ENCODE results near the gene TENT4A.
A peak's percentile ranks its signal among the peaks of the same experiment; 100 is the strongest.

TENT4A gene

GRCh38 chr5:6717247-6717646 is 4.0 kb downstream of the TENT4A start:
- Mint-ChIP-seq H3K27me3 (no peaks in the 10 kb centered on the region), H3K27ac (peak overlapping the region; percentile 61), H3K36me3 (ENCODE audit: low read depth) (peaks cover 39% of the 10 kb centered on the region), H3K4me3 (no peak overlapping the region), H3K4me1 (ENCODE audit: low read depth) (peaks cover 64% of the 10 kb centered on the region), H3K9me3 (no peaks in the 10 kb centered on the region)
- intact Hi-C loops (cut with micrococcal nuclease), result no loop called here

GRCh38 chr5:6717687-6718086 is 4.5 kb downstream of the TENT4A start:
- no peak overlapping the region for H3K27ac Mint-ChIP-seq

DNA sequence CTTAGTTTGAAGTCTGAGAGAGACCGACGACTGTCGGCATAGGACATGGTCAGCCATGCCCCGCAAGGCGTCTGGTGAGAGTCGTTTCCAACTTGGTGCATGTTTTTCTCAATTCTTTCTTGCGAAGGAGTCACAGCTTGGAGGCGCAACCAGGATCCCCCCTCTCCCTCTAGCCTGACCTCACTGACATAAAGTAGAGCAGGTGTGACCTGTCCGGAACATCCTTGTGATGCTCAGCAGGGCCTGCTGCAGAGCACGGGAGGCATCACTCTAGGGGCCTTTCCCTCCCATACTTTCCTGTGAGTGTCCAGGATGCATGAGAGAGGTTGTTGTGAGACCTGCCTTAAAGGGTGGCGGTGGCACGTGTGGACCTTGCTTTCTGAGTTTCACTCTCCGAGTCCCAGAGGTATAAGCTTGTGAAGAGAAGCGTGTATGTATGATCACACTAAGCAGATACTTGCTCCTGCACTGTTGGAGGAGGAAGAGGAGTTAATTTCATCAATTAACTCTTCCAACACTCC is 5.0 kb downstream of the TENT4A start:
- Mint-ChIP-seq H3K36me3 (ENCODE audit: low read depth) (peaks cover 40% of the 10 kb centered on the region), H3K4me3 (no peak overlapping the region), H3K27ac (no peak overlapping the region), H3K27me3 (no peaks in the 10 kb centered on the region), H3K4me1 (ENCODE audit: low read depth) (peaks cover 66% of the 10 kb centered on the region), H3K9me3 (no peaks in the 10 kb centered on the region)
- intact Hi-C loops (cut with micrococcal nuclease), result no loop called here

More at GRCh38 chr5:6717687-6718086, 4.5 kb downstream of the TENT4A start:
- Mint-ChIP-seq H3K4me1 (ENCODE audit: low read depth) (peaks cover 64% of the 10 kb centered on the region), H3K9me3 (no peaks in the 10 kb centered on the region), H3K27me3 (no peaks in the 10 kb centered on the region), H3K4me3 (no peak overlapping the region), H3K36me3 (ENCODE audit: low read depth) (peaks cover 39% of the 10 kb centered on the region)
- intact Hi-C loops (cut with micrococcal nuclease), result no loop called here

- intact Hi-C loops (cut with micrococcal nuclease), result no loop called here
- Mint-ChIP-seq H3K27me3 (no peaks in the 10 kb centered on the region), H3K27ac (no peak overlapping the region), H3K4me3 (no peak overlapping the region), H3K4me1 (ENCODE audit: low read depth) (peaks cover 71% of the 10 kb centered on the region), H3K36me3 (ENCODE audit: low read depth) (peaks cover 45% of the 10 kb centered on the region), H3K9me3 (no peaks in the 10 kb centered on the region)
Observed at GRCh38 chr5:6718718-6719117, 5.5 kb downstream of the TENT4A start.

GRCh38 chr5:6719417-6719816 is 6.2 kb downstream of the TENT4A start:
- H3K9me3 Mint-ChIP-seq, result no peaks in the 10 kb centered on the region
- no peak overlapping the region for H3K4me3 Mint-ChIP-seq
- no peaks in the 10 kb centered on the region for H3K27me3 Mint-ChIP-seq
- H3K36me3 Mint-ChIP-seq (ENCODE audit: low read depth), result peaks cover 52% of the 10 kb centered on the region
- H3K27ac Mint-ChIP-seq, result no peak overlapping the region
- intact Hi-C loops (cut with micrococcal nuclease), result no loop called here
- H3K4me1 Mint-ChIP-seq (ENCODE audit: low read depth), result peaks cover 75% of the 10 kb centered on the region

- Mint-ChIP-seq H3K4me3 (no peak overlapping the region), H3K27ac (peak overlapping the region; percentile 37), H3K4me1 (ENCODE audit: low read depth) (peaks cover 80% of the 10 kb centered on the region), H3K9me3 (no peaks in the 10 kb centered on the region), H3K36me3 (ENCODE audit: low read depth) (peaks cover 58% of the 10 kb centered on the region), H3K27me3 (no peaks in the 10 kb centered on the region)
- intact Hi-C loops (cut with micrococcal nuclease), result no loop called here
Observed at GRCh38 chr5:6719896-6720560, 6.8 kb downstream of the TENT4A start.

GRCh38 chr5:6720561-6720921 is 7.3 kb downstream of the TENT4A start:
- Mint-ChIP-seq H3K27ac (peak overlapping the region; percentile 37), H3K27me3 (no peaks in the 10 kb centered on the region), H3K36me3 (ENCODE audit: low read depth) (peaks cover 63% of the 10 kb centered on the region), H3K4me3 (no peak overlapping the region), H3K4me1 (ENCODE audit: low read depth) (peaks cover 80% of the 10 kb centered on the region), H3K9me3 (no peaks in the 10 kb centered on the region)
- intact Hi-C loops (cut with micrococcal nuclease), result no loop called here

GRCh38 chr5:6721442-6721841 is 8.2 kb downstream of the TENT4A start:
- Mint-ChIP-seq H3K9me3 (no peaks in the 10 kb centered on the region), H3K4me1 (ENCODE audit: low read depth) (peaks cover 79% of the 10 kb centered on the region), H3K4me3 (no peak overlapping the region), H3K36me3 (ENCODE audit: low read depth) (peaks cover 68% of the 10 kb centered on the region), H3K27me3 (no peaks in the 10 kb centered on the region), H3K27ac (peak overlapping the region; percentile 81)
- intact Hi-C loops (cut with micrococcal nuclease), result no loop called here

DNA sequence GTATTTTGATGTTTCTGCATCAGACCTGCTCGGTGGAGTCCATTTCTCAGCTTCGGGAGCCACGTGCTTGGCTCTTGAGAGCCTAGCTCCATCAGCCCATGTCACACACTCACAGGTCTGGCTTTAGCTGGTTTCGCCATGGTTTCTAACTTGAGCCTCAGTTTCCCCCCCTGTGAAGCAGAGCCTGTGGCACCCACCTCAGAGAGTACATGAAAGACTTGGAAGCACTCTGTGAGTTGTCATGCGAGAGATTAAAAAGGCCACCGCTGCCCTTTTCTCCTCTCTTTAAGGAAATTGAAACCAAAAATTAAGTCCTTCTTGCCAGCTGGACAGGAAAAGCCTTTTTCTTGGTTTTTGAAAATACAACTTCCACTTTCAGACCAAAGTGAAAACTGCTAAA is 8.8 kb downstream of the TENT4A start:
- Mint-ChIP-seq H3K4me3 (peak overlapping the region; percentile 68), H3K9me3 (no peaks in the 10 kb centered on the region), H3K27me3 (no peaks in the 10 kb centered on the region), H3K27ac (peak overlapping the region; percentile 81), H3K4me1 (ENCODE audit: low read depth) (peaks cover 79% of the 10 kb centered on the region), H3K36me3 (ENCODE audit: low read depth) (peaks cover 68% of the 10 kb centered on the region)
- intact Hi-C loops (cut with micrococcal nuclease), result no loop called here

- Mint-ChIP-seq H3K27ac (no peak overlapping the region), H3K4me1 (ENCODE audit: low read depth) (peaks cover 80% of the 10 kb centered on the region), H3K27me3 (no peaks in the 10 kb centered on the region), H3K9me3 (no peaks in the 10 kb centered on the region), H3K36me3 (ENCODE audit: low read depth) (peaks cover 62% of the 10 kb centered on the region), H3K4me3 (no peak overlapping the region)
- intact Hi-C loops (cut with micrococcal nuclease), result no loop called here
Observed at GRCh38 chr5:6723122-6723815, 10.0 kb downstream of the TENT4A start.

GRCh38 chr5:6723816-6724300 is 10.6 kb downstream of the TENT4A start:
- Mint-ChIP-seq H3K27me3 (no peaks in the 10 kb centered on the region), H3K9me3 (no peaks in the 10 kb centered on the region), H3K4me3 (no peak overlapping the region), H3K36me3 (ENCODE audit: low read depth) (peaks cover 56% of the 10 kb centered on the region), H3K27ac (no peak overlapping the region), H3K4me1 (ENCODE audit: low read depth) (peaks cover 76% of the 10 kb centered on the region)
- intact Hi-C loops (cut with micrococcal nuclease), result no loop called here

DNA sequence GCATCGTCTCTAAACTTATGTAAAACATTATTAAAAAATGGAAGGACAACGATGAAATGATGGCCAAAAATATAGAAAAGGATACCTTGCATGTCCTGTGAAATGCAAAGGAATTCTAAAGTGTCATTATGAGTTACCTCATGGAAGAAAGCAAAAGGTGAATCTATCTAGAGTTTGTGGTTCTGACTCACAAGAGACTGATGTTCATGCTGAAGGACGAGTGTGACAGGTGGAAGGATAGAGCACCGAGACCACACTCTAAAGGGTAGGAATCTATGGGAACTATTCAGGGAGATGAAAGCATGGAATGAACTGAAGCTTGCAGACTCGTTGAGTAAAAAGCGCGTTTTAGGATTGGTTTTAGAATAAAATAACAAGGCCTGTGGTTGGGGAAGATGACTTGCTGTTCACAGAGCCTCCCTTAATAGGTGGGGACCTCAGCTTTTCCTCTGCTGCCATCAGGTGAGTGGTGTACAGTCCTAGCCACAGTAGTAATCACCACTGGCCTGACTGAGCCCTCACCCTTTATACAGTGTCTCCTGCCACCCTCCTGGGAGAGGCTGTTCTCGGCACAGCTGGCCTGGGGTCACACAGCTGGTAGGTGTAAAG is 11.2 kb downstream of the TENT4A start:
- peaks cover 75% of the 10 kb centered on the region for H3K4me1 Mint-ChIP-seq (ENCODE audit: low read depth)
- no peak overlapping the region for H3K27ac Mint-ChIP-seq
- intact Hi-C loops (cut with micrococcal nuclease), result no loop called here
- H3K4me3 Mint-ChIP-seq, result no peak overlapping the region
- H3K36me3 Mint-ChIP-seq (ENCODE audit: low read depth), result peaks cover 50% of the 10 kb centered on the region
- no peaks in the 10 kb centered on the region for H3K27me3 Mint-ChIP-seq
- no peaks in the 10 kb centered on the region for H3K9me3 Mint-ChIP-seq

DNA sequence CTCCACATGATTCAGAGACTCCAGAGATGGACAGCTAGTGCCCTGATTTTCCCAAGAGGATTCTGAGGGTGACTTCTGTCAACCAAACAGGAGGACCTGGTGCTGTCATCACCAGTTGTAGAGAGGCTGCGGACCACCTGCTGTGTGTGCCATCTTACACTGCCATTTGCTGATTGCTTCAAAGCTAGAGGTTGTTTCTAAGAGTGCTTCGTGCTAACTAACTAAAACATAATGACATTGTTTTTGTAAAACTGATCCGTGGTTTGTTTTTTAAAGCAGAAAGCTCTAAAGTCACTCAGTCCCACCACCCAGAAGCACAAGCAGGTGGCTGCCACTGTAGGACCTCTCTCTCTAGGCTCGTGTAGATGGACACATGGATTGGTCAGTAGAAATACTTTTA is 12.2 kb downstream of the TENT4A start:
- H3K27ac Mint-ChIP-seq, result no peak overlapping the region
- no peaks in the 10 kb centered on the region for H3K27me3 Mint-ChIP-seq
- no peaks in the 10 kb centered on the region for H3K9me3 Mint-ChIP-seq
- H3K4me3 Mint-ChIP-seq, result no peak overlapping the region
- intact Hi-C loops (cut with micrococcal nuclease), result no loop called here
- peaks cover 75% of the 10 kb centered on the region for H3K4me1 Mint-ChIP-seq (ENCODE audit: low read depth)
- H3K36me3 Mint-ChIP-seq (ENCODE audit: low read depth), result peaks cover 45% of the 10 kb centered on the region

- Mint-ChIP-seq H3K4me3 (no peak overlapping the region), H3K27me3 (no peaks in the 10 kb centered on the region), H3K9me3 (no peaks in the 10 kb centered on the region), H3K27ac (no peak overlapping the region), H3K36me3 (ENCODE audit: low read depth) (peaks cover 48% of the 10 kb centered on the region), H3K4me1 (ENCODE audit: low read depth) (peaks cover 75% of the 10 kb centered on the region)
- intact Hi-C loops (cut with micrococcal nuclease), result no loop called here
Observed at GRCh38 chr5:6726006-6726405, 12.8 kb downstream of the TENT4A start.

Data from dendritic cell treated with granulocyte-macrophage colony-stimulating factor and Interleukin-4, amounts not matched to agents 40 ng/mL and 50 ng/mL, for 4 days (primary cell).